CD4-positive, alpha-beta T cell treated with Interleukin-21 for 1 hour (primary cell): ENCODE measurements around the gene OR2V1.
A peak's percentile ranks its signal among the peaks of the same experiment; 100 is the strongest.
"Not testable (repeated sequence)": the region's sequence is repeated elsewhere in the genome, so short reads cannot be mapped to it uniquely, and the experiment has no call there.

Experiments
- DNase-seq: peaks from one replicate; pipeline ENCODE4 v3.0.0-alpha.2; 2020

Gene OR2V1, protein sequence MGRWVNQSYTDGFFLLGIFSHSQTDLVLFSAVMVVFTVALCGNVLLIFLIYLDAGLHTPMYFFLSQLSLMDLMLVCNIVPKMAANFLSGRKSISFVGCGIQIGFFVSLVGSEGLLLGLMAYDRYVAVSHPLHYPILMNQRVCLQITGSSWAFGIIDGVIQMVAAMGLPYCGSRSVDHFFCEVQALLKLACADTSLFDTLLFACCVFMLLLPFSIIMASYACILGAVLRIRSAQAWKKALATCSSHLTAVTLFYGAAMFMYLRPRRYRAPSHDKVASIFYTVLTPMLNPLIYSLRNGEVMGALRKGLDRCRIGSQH

DNA sequence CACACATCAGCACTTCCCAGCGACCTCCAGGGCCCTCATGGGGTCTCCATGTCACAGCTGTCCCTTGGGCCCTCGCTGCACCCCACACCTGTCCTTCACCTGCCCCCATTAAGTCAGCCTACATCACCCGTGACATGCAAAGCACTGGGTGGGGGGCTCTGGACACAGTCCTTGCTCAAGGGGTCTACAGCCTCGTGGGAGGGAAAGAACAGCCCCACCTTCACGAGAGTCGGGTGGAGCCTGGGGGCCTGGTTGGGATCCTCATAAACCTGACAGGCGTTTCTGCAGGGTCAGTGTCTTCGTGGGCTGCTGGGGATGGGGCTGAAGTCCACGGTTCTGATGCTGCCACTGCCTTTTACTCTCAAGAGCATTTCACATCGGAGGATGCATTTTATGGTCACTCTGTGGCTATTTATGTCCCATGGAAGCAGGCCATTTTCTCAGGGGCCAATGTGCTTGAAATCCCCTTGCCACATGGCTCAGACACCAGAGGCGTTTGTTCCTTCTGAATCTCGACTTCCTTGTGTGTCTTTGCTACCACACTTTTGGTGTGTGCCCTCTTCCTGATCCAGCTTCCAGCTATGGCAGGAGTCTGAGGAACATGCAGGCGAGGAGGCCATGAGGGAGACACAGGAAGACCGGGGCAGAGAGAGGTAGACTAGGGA is at the start of gene OR2V1:
Gene OR2V1 (minus strand): TSS at position 338 of the 665 bp plus-strand sequence. CDS start 5,865 bp downstream, outside the sequence.
- DNase-seq: no peak

GRCh38 chr5:181177559-181177958 is 46.6 kb upstream of the OR2V1 start:
- DNase-seq: not testable (repeated sequence)

DNA sequence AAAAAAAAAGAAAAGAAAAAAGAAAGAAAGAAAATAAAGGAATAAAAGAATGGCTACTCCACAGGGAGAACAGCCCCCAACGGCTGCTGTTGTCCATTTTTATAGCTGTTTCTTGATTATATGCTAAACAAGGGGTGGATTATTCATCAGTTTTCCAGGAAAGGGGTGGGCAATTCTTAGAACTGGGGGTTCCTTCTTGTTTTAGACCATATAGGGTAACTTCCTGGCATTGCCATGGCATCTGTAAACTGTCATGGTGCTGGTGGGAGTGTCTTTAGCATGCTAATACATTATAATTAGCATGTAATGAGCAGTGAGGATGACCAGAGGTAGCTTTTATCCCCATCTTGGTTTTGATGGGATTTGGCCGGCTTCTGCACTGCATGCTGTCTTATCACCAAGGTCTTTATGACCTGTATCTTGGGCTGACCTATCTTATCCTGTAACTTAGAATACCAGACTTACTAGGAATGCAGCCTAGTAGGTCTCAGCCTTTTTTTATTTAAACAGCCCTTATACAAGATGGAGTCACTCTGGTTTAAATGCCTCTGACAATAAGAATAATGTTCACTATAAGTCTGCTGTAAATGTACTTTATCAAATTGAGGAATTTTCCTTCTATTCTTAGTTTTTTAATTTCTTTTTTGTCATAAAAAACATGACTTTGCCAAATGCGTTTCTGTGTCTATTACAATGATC is 45.4 kb upstream of the OR2V1 start:
- DNase-seq: no peak

DNA sequence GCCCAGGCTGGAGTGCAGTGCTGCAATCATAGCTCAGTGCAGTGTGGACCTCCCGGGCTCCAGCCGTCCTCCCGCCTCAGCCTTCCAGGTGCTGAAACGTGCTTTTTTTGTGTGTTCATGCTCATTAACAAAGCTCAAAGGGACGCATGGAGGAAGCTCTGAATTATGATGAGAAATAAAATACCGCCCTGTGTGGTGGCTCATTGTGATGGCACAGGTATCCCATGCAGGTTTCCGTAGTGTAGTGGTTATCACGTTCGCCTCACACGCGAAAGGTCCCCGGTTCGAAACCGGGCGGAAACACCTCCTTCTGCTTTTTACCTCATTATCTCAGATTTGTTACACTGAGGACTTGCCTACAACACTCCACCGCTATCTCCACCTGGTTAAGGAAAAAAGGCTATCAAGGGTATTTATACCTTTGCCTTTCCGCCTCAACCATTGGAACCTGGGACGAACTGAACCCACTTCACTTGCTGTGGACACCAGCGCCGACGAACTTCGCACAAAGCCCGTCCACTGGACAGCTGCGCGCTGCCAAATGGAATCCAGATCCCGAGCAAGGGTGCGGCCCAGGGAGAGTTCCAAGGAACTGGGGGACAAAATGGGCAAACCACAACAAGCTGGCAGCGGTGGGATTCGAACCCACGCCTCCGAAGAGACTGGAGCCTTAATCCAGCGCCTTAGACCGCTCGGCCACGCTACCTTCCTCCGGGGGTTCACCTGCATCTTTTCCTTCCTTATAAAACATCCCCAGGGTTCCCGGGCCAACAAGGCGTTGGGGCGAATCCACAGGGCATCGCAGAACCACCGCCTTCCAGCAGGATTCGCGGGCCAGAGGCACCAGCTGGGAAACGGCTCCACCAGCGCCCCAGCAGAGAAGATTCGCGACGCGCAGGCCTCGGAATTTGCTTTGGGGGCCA is 42.7 kb upstream of the OR2V1 start:
- DNase-seq: peak; percentile 63

DNA sequence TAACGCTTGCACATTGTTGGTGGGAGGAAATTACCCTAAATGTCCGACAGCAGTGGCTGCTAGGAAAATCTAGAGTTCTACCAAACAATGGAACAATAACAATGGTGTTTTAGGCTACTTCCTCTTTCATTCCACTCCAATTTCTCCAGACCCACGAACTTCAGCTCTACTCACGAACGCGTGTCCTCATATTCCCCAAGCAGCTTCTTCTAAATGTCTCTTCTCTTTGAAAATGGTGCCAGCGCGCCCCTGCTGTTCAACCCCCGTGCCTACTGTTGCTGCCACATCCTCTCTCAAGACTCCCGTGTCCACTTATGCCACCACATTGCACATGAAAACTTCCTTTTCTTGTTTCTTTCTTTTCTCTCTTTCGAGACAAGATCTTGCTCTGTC is 42.1 kb upstream of the OR2V1 start:
- peak; percentile 39 for DNase-seq

DNA sequence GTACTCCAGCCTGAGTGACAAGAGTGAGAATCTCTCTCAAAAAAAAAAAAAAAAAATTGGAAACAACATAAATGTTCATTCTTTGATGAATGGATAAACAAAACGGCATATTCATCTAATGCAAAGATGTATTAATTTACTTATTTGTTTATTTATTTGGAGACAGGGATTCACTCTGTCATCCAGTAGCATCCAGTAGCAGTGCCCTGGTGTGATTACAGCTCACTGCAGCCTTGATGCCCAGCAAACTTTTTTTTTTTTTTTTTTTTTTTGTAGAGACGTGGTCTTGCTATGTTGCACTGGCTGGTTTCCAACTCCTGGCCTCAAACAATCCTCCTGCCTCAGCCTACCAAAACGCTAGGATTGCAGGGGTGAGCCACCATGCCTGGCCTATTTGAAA is 40.8 kb upstream of the OR2V1 start:
- no peak for DNase-seq

- no peak for DNase-seq
Observed at GRCh38 chr5:181170996-181171395, 40.0 kb upstream of the OR2V1 start.

DNA sequence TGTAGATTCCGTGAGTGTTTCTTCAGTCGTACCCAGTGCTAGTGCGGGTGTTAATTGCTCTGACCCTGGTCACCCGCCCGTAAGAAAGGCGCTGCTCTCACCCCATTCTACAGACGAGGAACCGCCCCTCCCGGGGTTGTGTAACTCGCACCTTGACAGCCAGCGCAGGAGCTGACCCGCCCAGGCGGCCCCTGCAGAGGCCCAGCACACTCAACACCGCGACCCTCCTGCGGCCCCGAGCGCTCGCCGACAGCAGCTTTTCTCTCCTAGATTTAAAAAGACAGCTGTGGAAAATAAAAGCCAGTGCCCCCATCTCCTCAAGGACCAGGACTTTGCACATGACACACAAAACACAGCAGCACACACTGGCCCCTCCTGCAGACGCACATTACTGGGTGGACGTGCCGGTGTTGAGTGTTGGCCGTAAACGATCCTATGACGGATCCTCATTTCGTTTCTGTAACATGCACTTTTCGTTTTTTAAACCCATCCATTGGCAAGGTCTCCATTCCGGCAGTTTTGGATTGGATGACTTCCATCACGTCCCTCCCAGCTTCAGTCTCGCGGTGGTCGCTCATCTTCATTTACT is 39.4 kb upstream of the OR2V1 start:
- no peak for DNase-seq

DNA sequence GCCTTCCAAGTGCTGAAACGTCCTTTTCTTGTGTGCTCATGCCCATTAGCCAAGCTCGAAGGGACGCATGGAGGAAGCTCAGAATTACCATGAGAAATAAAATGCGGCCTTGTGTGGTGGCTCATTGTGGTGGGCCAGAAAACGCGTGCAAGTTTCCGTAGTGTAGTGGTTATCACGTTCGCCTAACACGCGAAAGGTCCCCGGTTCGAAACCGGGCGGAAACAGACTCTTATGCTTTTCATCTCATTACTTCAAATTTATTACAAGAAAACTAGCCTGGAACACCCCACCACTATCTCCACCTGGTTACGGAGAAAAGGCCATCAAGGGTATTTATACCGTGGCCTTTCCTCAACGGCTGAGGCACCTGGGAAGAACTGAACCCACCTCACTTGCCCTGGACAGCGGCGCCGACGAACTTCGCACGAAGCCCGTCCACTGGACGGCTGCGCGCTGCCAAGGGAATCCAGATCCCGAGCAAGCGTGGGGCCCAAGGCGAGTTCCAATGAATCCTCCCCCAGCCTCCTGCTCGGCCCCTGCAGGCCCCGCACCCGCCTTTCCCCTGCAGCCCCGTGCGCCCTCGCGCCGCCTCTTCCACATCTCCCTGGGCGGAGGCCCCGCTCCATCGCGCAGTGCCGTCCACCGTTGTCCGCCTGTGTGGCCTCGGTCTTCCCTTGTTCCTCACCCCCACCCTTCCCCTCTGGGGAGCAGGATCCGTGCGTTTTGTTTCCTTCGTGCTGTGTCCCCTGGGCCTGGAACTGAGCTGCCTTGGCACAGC is 38.7 kb upstream of the OR2V1 start:
- peak; percentile 59 for DNase-seq

- no peak for DNase-seq
Observed at GRCh38 chr5:181168595-181169118, 37.7 kb upstream of the OR2V1 start.

DNA sequence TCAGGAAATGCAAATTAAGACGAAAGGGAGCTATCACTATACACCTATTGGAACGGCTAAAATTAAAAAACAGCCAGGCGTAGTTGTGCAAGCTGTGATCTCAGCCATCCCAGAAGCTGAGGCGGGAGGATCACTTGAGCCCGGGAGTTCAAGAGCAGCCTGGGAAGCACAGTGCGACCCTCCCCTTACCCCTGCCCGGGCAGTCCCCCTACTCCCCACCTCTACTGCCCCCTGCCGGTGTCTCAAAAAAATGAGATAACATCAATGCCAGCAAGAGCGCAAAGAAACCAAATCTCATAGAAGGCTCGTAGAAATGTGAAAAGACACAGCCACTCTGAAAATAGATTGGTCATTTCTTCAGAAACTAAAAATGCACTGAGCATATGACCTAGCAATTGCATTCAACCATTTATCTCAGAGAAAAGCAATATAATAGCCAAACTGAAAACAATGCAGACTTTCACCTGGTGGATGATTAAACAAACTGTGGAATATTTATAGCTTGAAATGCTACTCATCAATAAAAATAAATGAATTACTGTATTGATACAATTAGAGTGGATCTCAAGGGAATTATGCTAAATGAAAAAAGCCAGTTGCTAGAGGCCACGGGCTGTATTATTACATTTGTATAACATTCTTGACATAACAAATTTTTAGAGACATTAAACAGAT is 37.0 kb upstream of the OR2V1 start:
- DNase-seq: peak; percentile 40

DNA sequence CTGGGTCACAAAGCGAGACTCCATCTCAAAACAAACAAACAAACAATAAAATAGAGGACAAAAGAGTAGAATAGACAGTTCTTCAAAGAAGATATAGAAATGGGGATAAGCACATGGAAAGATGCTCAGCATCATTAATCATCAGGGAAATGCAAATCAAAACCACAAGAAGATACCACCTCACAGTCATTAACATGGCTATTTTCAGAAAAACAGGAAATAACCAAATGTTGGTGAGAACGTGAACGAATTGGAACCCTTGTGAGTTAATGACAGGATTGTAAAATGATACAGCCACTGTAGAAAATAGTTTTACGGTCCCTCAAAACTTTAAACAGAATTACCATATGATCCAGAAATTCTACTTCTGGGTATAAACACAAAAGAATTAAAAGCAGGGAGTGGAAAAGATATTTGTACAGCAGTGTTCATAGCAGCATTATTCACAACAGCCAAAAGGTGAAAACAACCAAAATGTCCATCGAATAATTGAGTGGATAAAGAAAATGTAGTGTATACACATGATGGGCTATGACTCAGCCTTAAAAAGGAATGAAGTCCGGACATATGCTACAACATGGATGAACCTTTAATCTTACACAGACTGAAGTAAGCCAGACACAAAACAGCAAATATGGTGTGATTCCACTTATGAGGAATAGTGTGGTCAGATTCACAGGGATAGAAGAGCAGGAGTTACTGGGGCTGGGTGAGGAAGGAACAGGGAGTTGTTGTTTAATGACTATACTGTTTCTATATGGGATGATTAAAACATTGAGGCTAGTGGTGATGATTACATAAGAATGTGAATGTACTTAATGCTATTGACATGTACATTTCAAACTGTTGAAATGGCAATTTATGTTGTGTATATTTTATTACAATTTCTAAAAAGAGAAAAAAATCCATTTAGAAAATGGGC is 36.1 kb upstream of the OR2V1 start:
- no peak for DNase-seq

DNA sequence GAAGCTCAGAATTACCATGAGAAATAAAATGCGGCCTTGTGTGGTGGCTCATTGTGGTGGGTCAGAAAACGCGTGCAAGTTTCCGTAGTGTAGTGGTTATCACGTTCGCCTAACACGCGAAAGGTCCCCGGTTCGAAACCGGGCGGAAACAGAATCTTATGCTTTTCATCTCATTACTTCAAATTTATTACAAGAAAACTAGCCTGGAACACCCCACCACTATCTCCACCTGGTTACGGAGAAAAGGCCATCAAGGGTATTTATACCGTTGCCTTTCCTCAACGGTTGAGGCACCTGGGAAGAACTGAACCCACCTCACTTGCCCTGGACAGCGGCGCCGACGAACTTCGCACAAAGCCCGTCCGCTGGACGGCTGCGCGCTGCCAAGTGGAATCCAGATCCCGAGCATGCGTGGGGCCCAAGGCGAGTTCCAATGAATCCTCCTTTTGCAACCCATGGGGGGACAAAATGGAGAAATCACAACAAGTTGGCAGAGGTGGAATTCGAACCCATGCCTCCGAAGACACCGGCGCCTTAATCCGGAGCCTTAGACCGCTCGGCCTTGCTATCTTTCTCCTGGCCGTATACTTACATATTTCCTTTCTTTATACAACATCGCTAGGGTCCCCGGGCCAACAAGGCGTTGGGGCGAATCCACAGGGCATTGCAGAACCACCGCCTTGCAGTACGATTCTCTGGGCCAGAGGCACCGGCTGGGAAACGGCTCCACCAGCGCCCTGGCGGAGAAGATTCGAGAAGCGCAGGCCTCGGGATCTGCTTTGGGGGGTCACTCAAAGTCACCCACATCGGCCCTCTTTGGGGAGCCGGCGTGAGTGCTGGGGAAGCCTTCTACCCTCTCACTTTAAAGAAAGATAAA is 33.3 kb upstream of the OR2V1 start:
- DNase-seq: no peak

GRCh38 chr5:181163487-181164075 is 32.6 kb upstream of the OR2V1 start:
- no peak for DNase-seq

GRCh38 chr5:181161534-181162175 is 30.7 kb upstream of the OR2V1 start:
- DNase-seq: no peak

DNA sequence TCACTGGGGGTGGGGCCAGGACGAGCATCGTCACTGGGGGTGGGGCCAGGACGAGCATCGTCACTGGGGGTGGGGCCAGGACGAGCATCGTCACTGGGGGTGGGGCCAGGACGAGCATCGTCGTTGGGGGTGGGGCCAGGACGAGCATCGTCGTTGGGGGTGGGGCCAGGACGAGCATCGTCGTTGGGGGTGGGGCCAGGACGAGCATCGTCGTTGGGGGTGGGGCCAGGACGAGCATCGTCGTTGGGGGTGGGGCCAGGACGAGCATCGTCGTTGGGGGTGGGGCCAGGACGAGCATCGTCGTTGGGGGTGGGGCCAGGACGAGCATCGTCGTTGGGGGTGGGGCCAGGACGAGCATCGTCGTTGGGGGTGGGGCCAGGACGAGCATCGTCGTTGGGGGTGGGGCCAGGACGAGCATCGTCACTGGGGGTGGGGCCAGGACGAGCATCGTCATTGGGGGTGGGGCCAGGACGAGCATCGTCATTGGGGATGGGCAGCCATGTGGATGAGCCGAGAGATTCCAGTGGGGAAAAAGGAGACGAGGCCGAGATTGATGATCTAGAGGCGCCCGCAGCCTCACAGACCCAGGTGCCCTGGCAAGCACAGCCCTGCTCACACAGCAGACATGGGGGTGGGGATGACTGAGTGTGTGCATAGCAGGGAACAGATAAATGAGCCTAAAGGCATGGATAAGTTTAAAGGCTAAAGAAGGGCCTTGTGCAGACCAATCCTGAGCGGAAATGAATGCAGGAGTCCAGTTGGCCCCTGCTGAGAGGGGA is 30.0 kb upstream of the OR2V1 start:
- DNase-seq: peak; percentile 75
